Adipocyte (in vitro differentiated cells): ENCODE results near the gene NAPA.

Experiments
- DNase-seq: peaks from one replicate; pipeline ENCODE4 v3.0.0-alpha.2; 2015; ENCODE audit warnings: low read depth
- H3K27me3 ChIP-seq: replicated peaks from 2 replicates; pipeline ENCODE4 v1.7.0; 2013; ENCODE audit warnings: mild to moderate bottlenecking, low read length, moderate library complexity; ENCODE audit not compliant: control insufficient read depth, insufficient read depth
- H3K36me3 ChIP-seq: 2 replicates; pipeline ENCODE4 v1.7.0; 2013; ENCODE audit warnings: low read length, mild to moderate bottlenecking, moderate library complexity; ENCODE audit not compliant: control insufficient read depth, insufficient read depth, severe bottlenecking
- H3K4me1 ChIP-seq: 2 replicates; pipeline ENCODE4 v1.7.0; 2013; ENCODE audit warnings: mild to moderate bottlenecking, low read length, moderate library complexity; ENCODE audit not compliant: control insufficient read depth, insufficient read depth
- H3K4me3 ChIP-seq: 2 replicates; pipeline ENCODE4 v1.7.0; 2013; ENCODE audit warnings: mild to moderate bottlenecking, low read length, moderate library complexity
- H3K9ac ChIP-seq: 2 replicates; pipeline ENCODE4 v1.7.0; 2013; ENCODE audit warnings: mild to moderate bottlenecking, low read length, moderate library complexity
- H3K9me3 ChIP-seq: 2 replicates; pipeline ENCODE4 v1.7.0; 2013; ENCODE audit warnings: mild to moderate bottlenecking, low read length, moderate library complexity; ENCODE audit not compliant: control insufficient read depth

Gene NAPA

DNA sequence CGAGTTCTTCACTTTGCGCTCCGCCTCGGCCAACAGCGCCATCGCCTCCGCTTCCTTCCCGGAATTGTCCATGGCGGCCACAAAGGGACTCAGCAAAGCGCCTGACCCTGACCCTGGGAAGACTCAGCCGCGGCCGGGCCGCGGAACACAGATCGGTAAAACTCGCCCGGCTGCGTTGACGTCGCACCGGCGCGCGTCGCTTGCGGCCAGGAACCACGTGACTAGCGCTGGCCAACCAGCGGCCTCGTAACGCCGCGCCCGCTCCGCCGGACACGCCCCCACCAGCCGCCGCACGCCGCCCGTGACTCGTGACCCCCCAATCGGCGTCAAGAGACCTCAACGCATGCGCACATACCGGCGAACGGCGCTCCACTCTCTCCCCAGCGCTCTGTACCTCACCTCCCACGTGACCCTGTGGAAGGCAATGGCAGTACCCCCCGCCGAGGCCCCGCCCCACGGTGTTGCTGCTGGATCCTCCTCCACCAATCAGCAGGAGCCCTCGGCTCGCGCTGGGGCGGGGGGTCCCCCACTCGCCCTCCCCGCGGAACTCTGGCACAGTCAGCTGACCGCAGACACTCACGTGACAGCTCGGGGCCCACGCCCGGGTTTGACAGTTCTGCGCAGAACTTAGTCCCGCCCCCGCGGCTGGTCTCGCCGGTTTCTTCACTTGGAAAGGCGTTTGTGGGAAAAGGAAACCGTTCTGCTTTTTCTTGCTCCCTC, at the start of gene NAPA:
Gene NAPA, minus strand, starts transcription at position 195 of the 720 bp plus-strand sequence. Its CDS starts 123 bp downstream, at position 72.
- Histone ChIP-seq H3K27me3 (no peaks in the 10 kb centered on the region), H3K9me3 (no peaks in the 10 kb centered on the region), H3K9ac (peak within 1 kb of the TSS; percentile 100), H3K4me3 (peak within 1 kb of the TSS; percentile 100), H3K4me1 (peaks cover 40% of the 10 kb centered on the region), H3K36me3 (no peaks in the 10 kb centered on the region)
- DNase-seq = peak; percentile 100

- Histone ChIP-seq H3K36me3 (no peaks in the 10 kb centered on the region), H3K4me3 (no peak overlapping the region)
Measured at GRCh38 chr19:47564081-47564480, 49.2 kb upstream of the NAPA start.

DNA sequence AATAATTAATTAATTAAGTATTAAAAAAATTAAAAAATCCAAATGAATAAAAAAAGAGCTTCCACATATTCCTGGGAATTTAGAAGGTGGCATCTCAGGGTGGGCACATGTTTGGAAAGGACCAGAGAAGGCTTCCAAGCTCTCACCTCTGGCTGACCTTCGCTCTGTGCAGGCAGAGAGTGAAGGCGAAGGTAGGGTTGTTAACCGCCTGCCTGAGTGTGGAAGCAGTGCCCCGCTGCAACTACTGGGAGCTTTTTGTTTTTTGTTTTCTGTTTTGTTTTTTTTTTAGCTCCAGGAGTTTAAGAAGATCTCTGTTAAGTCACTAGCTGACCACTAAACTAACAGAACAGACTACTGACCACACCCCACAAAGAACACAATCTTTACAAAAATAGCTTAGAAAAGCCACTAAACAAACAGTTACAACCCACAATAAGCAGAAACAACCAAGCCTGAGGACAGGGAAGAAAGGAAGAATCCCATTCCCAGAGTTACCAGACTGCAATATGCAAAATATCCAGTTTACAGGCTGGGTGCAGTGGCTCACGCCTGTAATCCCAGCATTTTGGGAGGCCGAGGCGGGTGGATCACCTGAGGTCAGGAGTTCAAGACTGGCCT, 46.7 kb upstream of the NAPA start:
- Histone ChIP-seq H3K36me3 (no peaks in the 10 kb centered on the region), H3K27me3 (no peaks in the 10 kb centered on the region), H3K4me1 (no peaks in the 10 kb centered on the region), H3K9ac (no peak overlapping the region), H3K4me3 (no peak overlapping the region), H3K9me3 (no peaks in the 10 kb centered on the region)
- peak; percentile 12 for DNase-seq

More at GRCh38 chr19:47564081-47564480, 49.2 kb upstream of the NAPA start:
- Histone ChIP-seq H3K4me1 (peaks cover 6% of the 10 kb centered on the region), H3K9ac (no peak overlapping the region), H3K27me3 (no peaks in the 10 kb centered on the region), H3K9me3 (no peaks in the 10 kb centered on the region)
- DNase-seq = no peak

DNA sequence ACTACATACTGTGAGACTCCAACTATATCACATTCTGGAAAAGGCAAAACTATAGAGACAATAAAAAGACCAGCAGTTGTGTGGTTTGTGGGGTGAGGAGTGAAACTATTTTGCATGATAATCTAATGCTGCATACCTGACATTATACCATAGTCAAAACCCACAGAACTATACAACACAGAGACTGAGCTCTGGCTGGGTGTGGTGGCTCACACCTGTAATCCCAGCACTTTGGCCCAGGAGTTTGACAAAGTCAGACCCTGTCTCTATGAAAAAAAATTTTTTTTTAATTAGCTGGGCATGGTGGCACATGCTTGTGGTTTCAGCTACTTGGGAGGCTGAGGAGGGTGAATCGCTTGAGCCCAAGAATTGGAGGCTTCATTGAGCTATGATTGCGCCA, 46.1 kb upstream of the NAPA start:
- Histone ChIP-seq H3K9me3 (no peaks in the 10 kb centered on the region), H3K36me3 (no peaks in the 10 kb centered on the region), H3K4me1 (no peaks in the 10 kb centered on the region), H3K27me3 (no peaks in the 10 kb centered on the region), H3K4me3 (no peak overlapping the region), H3K9ac (no peak overlapping the region)
- DNase-seq = no peak

GRCh38 chr19:47550129-47550528, 35.3 kb upstream of the NAPA start:
- Histone ChIP-seq H3K27me3 (peaks cover 4% of the 10 kb centered on the region), H3K4me1 (no peaks in the 10 kb centered on the region)

DNA sequence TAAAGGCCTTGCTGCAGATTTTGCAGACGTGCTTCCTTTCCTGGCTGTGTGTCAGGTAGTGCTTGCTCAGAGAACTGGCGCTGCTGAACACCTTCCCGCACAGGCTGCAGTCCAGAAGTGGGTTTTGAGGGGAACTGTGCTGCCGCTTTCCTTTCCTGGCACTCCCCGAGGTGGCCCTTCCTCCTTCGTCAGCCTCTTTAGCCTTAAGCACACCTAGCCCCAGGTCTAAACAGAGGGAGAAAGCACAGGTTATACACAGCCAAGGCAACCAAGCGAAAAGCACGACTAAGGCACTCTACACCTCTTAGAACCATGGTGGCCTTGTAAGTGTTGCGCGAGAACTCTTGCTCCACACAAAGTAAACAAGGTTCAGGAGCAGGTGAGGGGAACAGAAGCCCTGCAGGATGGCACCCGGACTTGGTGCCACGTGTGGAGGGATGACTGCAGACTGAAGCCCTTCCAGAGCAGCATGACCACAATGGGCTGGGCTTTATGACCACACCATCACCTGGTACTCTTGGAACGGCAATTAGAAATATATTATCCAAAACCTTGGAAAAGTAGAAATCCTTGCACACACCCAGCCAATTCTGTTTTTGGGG, 34.5 kb upstream of the NAPA start:
- H3K36me3 ChIP-seq = no peaks in the 10 kb centered on the region
- no peak for DNase-seq
- no peaks in the 10 kb centered on the region for H3K4me1 ChIP-seq
- H3K4me3 ChIP-seq = no peak overlapping the region
- H3K9ac ChIP-seq = no peak overlapping the region
- H3K9me3 ChIP-seq = no peaks in the 10 kb centered on the region
- H3K27me3 ChIP-seq = peaks cover 4% of the 10 kb centered on the region

More at GRCh38 chr19:47550129-47550528, 35.3 kb upstream of the NAPA start:
- no peak overlapping the region for H3K4me3 ChIP-seq
- DNase-seq = no peak
- H3K9me3 ChIP-seq = no peaks in the 10 kb centered on the region
- no peaks in the 10 kb centered on the region for H3K36me3 ChIP-seq
- no peak overlapping the region for H3K9ac ChIP-seq

- peaks cover 4% of the 10 kb centered on the region for H3K27me3 ChIP-seq
- no peak for DNase-seq
- H3K9ac ChIP-seq = no peak overlapping the region
Measured at GRCh38 chr19:47547199-47547598, 32.3 kb upstream of the NAPA start.

DNA sequence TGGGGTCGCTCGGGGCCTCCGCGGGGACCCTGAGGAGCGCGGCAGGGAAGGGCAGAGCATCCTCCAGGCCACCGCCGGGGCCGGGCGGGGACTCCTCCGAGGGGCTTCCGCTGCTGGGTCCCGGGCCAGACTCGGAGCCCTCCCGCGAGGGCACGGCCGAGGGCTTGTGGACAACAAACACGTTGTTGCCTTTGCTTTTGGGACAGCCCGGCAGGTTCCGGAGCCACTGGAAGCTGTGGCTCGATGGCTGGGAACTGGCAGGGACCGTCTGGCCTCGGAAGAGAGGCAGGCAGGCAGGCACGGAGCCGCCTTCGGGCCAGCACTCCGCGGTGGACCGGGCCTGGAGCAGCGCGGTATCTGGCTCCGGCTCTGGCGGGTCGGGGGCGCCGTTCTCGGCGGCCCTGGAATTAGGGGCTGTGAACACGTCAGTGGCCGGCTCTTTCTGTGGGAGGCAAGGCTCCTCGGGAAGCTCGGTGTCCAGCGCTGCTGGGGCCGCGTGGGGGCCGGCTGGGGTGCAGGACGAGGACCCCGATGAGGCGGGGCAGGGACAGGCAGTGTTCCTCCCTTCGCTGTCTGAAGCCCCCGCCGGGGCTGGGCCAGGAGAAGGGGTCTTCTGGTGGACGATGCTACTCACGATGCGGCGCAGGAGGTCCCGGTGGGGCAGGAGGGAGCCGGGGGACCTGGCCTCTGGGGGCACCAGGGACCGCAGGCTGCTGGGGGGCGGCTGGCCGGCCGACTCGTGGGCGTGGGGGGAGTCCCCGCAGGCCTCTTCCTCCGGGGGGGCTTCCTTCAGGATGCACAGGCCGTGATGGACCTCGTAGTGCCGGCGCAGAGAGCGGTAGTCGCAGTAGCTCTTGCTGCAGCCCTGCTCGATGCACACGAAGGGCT, 30.4 kb upstream of the NAPA start:
- Histone ChIP-seq H3K27me3 (peaks cover 4% of the 10 kb centered on the region), H3K9me3 (no peaks in the 10 kb centered on the region), H3K9ac (no peak overlapping the region), H3K4me1 (no peaks in the 10 kb centered on the region), H3K4me3 (peak overlapping the region; percentile 47), H3K36me3 (no peaks in the 10 kb centered on the region)
- peak; percentile 11 for DNase-seq

More at GRCh38 chr19:47547199-47547598, 32.3 kb upstream of the NAPA start:
- H3K36me3 ChIP-seq = no peaks in the 10 kb centered on the region
- H3K4me1 ChIP-seq = no peaks in the 10 kb centered on the region
- H3K4me3 ChIP-seq = no peak overlapping the region
- no peaks in the 10 kb centered on the region for H3K9me3 ChIP-seq

DNA sequence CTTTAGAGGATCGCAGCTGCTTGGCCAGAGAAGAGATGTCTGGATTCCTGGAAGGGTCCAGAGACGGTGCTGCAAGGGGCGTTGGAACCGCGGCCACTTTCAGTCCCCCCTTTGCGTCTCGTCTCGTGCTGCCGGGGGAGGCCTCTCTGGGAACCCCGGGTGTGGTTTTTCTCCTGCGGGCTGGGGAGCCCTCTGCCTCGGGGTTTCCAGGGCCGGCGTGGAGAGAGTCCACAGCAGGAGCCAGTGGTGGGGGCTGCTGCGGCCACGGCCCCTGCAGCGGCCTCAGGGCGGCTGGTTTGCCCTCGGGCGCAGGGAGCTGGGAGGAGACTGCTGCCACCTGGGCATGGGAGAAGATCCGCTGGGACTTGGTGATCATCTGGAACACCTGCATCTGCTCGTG, 29.6 kb upstream of the NAPA start:
- peaks cover 4% of the 10 kb centered on the region for H3K27me3 ChIP-seq
- H3K9ac ChIP-seq = no peak overlapping the region
- no peak for DNase-seq
- H3K36me3 ChIP-seq = no peaks in the 10 kb centered on the region
- H3K9me3 ChIP-seq = no peaks in the 10 kb centered on the region
- no peaks in the 10 kb centered on the region for H3K4me1 ChIP-seq
- no peak overlapping the region for H3K4me3 ChIP-seq

GRCh38 chr19:47544075-47544474, 29.2 kb upstream of the NAPA start:
- Histone ChIP-seq H3K36me3 (no peaks in the 10 kb centered on the region), H3K4me3 (no peak overlapping the region), H3K9me3 (no peaks in the 10 kb centered on the region), H3K9ac (no peak overlapping the region), H3K4me1 (no peaks in the 10 kb centered on the region), H3K27me3 (peaks cover 4% of the 10 kb centered on the region)
- DNase-seq = no peak

- no peak overlapping the region for H3K4me3 ChIP-seq
- peaks cover 8% of the 10 kb centered on the region for H3K27me3 ChIP-seq
- H3K9ac ChIP-seq = no peak overlapping the region
- no peak for DNase-seq
- no peaks in the 10 kb centered on the region for H3K36me3 ChIP-seq
- H3K4me1 ChIP-seq = no peaks in the 10 kb centered on the region
- H3K9me3 ChIP-seq = no peaks in the 10 kb centered on the region
Measured at GRCh38 chr19:47542030-47542475, 27.2 kb upstream of the NAPA start.
